GM18909 (cell line): ENCODE data around the gene MANF.

Source experiments
- ATAC-seq: cut with Tn5 transposase; IDR thresholded peaks from one replicate; pipeline ENCODE4 v1.9.1; 2021; ENCODE audit warnings: mild to moderate bottlenecking; ENCODE audit not compliant: unreplicated experiment, poor library complexity

MANF gene

DNA sequence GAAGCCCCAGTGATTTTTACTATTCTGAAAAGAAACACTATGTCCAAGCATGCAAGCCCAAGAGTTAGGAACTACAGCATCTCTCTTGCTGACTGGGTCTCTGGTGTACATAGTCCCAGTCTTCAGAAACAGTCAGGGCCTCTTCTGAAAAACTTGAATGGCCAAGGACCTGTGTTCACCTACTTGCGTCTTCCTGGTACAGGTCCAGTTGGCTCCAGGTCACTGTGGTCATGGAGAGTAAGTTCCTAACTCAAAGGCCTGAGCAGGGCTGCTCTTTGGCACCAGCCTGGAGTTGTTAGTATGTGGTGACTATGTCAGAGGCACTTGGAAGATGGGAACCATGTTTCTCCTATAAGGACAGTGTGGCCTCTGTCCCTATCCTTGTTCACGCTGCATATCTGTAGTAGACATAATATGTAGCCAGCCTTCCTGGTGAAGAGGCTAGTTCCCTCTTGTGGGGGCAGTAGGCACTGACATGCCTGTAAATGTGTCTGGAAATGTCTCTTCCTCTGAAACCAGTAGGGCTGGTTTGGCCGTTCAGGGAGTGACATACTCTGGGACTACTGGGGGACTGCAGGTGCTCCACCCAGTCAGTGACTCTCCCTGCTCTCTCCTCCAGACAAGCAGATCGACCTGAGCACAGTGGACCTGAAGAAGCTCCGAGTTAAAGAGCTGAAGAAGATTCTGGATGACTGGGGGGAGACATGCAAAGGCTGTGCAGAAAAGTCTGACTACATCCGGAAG lies 3.4 kb downstream of the MANF start:
- no peak for ATAC-seq

- no peak for ATAC-seq
Observed at GRCh38 chr3:51389423-51390183, 4.5 kb downstream of the MANF start.

DNA sequence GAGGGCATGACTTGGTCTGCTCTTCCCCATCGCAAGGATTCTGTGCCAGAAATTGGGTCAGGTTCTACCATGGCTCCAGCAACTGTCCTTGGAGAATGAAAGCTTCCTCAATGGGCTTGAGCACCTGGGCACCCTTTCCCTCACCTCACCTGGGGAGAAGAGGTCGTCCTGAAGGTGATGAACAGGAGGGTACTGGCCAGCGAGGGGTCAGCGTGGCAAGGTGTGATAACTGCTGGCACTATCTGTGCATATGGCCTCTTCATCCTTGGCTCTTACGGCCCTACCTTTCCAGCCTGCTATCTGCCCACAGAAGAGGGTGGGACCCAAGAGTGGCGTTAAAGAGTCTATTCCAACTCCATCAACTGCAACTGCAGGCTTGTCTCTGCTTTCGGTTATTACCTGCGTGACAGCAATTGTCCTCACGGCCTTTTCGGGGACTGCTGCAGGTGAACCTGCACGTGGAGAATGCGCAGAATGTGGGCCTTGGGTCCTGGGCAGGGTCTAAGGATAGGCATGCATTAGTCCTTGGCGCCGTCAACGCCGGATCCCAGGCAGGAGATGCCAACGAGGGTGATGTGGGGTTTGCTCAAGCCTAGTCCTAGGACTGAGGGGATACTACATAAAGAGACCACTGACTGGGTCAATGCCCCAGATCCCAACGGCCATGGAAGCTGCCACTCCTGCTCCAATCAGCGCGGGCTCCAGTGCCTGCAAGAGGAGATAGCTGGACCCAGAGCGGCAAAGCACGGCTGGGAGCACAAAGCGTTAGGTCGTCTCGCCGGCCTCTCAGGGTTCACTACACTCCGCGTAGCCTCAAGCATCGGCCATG lies 5.4 kb downstream of the MANF start:
- ATAC-seq: peak; percentile 19

- ATAC-seq: peak; percentile 93
Observed at GRCh38 chr3:51391075-51391565, 6.0 kb downstream of the MANF start, which contains the start of gene RBM15B. RBM15B (plus strand) TSS chr3:51391285; CDS start chr3:51391400, 115 bp downstream.

DNA sequence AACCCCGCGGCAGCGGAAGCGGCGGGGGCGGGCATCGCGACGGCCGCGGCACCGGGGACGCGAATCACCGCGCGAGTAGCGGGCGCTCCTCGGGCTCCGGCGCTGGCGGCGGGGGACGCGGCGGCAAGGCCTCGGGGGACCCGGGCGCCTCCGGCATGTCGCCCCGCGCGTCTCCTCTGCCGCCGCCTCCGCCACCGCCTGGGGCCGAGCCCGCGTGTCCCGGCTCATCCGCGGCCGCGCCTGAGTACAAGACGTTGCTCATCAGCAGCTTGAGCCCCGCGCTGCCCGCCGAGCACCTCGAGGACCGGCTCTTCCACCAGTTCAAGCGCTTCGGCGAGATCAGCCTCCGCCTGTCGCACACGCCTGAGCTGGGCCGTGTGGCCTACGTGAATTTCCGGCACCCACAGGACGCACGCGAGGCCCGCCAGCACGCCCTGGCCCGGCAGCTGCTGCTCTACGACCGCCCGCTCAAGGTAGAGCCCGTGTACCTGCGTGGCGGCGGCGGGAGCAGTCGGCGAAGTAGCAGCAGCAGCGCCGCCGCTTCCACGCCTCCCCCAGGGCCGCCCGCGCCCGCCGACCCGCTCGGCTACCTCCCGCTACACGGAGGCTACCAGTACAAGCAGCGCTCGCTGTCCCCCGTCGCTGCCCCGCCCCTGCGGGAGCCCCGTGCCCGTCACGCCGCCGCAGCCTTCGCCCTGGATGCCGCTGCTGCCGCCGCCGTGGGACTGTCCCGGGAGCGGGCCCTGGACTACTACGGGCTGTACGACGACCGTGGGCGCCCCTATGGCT lies 6.7 kb downstream of the MANF start:
- peak; percentile 9 for ATAC-seq

DNA sequence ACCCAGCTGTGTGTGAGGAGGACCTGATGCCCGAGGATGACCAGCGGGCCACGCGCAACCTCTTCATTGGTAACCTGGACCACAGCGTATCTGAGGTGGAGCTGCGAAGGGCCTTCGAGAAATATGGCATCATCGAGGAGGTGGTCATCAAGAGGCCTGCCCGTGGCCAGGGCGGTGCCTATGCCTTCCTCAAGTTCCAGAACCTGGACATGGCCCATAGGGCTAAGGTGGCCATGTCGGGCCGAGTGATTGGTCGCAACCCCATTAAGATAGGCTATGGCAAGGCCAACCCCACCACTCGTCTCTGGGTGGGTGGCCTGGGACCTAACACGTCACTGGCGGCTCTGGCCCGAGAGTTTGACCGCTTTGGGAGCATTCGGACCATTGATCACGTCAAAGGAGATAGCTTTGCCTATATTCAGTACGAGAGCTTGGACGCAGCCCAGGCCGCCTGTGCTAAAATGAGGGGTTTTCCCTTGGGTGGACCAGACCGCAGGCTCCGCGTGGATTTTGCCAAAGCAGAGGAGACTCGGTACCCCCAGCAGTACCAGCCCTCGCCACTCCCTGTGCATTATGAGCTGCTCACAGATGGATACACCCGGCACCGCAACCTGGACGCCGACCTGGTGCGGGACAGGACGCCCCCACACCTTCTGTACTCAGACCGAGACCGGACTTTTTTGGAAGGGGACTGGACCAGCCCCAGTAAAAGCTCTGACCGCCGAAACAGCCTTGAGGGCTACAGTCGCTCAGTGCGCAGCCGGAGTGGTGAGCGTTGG lies 7.5 kb downstream of the MANF start:
- no peak for ATAC-seq

DNA sequence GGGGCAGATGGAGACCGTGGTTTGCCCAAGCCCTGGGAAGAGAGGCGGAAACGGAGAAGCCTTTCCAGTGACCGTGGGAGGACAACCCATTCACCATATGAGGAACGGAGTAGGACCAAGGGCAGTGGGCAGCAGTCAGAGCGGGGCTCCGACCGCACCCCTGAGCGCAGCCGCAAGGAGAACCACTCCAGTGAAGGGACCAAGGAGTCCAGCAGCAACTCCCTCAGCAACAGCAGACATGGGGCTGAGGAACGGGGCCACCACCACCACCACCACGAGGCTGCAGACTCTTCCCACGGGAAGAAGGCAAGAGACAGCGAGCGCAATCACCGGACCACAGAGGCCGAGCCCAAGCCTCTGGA lies 8.0 kb downstream of the MANF start:
- no peak for ATAC-seq

DNA sequence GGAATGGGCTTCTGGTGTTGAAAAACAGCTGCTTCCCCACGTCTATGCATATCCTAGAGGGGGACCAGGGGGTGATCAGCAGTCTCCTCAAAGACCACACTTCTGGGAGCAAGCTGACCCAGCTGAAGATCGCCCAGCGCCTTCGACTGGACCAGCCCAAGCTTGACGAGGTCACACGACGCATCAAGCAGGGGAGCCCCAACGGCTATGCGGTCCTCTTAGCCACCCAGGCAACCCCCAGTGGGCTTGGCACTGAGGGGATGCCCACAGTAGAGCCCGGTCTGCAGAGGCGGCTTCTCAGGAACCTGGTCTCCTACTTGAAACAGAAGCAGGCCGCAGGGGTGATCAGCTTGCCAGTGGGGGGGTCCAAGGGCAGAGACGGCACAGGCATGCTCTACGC lies 8.5 kb downstream of the MANF start:
- ATAC-seq: no peak

- no peak for ATAC-seq
Observed at GRCh38 chr3:51394541-51394940, 9.4 kb downstream of the MANF start.

GRCh38 chr3:51395493-51396213 lies 10.6 kb downstream of the MANF start:
- no peak for ATAC-seq

DNA sequence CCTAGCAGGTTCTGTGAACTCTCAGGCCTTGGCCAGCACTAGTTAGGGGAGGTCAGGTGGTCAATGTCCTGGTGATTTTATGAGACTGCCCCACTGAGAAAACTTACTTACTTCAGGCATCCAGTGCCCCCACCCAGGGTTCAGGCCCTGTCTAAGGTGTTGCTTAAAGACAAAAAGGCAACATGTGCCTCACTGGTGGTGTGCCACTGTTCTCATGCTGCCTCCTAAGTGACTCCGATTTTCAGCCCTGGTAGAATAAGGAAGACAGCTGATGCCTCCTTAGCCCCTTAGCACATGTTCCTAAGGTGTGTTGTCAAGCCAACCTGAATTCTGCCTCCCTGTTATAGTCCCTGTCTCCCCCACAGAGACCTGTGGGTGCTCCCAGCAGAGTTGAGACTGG lies 11.3 kb downstream of the MANF start:
- no peak for ATAC-seq

DNA sequence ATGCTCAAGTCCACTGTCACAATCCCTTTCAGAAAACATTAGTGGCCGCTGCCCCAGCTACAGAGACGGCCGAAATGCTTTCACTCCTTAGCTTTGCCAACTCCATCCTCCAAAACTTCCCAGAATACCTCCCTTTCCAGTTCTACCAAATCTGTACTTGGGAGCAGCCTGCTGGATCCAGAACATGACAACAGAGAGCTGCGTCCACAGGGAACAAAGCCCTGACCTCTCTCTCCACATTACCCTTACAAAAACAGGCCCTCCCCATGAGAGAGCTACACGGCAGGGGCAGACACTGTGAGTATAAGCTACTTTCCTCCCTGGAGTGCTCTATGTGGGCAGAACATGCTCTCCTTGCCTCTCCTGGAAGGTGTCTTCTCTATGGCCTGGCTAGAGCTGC lies 12.3 kb downstream of the MANF start:
- no peak for ATAC-seq

DNA sequence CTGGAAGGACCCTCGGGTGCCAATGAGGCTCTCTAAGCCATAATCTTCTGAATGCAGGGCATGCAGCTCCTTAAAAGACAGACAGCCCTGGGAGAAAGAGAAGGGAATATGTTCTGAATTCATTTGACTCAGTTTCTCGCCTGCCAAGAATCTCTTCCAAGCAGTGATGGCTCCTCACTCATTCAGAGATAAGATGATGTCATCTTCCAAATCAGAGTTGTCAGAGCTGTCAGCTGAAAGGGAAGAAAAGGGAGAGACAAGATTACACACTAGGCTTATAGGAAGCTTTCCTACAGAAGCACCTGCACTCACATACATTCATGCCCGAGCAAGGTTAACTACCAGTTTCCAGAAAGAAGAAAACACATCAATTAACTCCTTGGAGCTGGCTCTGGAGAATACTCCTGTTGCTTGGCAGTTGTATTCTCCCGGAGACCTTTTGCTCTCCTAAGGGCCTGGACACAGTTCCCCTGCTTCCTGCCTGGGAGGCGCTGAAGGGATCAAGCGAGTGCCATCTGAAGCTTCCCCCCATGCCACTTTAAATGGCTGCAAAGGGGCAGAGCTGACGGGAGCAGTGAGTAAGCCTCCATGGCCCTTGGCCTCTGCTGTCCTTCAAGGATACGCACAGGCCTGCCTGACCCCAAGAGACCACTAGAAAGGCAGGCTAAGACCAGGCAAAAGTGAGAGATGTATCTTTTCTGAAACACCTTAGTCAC lies 13.7 kb downstream of the MANF start:
- no peak for ATAC-seq

- no peak for ATAC-seq
Observed at GRCh38 chr3:51400166-51400565, 15.1 kb downstream of the MANF start.

DNA sequence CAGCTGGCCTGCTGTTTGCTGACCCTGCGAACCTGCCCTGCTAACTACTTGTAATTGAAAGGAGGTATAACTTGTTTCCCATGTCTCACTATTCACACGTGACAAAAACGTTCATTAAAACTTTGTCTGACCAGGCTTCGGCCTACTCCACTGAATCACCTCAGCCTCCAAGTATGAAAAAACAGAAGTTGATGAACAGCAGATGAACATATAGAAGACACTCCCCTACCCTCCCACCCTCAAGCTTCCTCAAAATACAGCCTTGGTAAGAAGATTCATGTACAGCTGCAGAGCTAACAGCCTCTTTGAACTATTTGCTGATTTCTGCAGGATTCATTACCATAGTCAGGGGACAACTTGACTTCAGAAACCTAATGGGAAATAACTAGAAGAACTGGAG lies 16.6 kb downstream of the MANF start:
- ATAC-seq: no peak

- ATAC-seq: no peak
Observed at GRCh38 chr3:51403675-51404074, 18.6 kb downstream of the MANF start.

DNA sequence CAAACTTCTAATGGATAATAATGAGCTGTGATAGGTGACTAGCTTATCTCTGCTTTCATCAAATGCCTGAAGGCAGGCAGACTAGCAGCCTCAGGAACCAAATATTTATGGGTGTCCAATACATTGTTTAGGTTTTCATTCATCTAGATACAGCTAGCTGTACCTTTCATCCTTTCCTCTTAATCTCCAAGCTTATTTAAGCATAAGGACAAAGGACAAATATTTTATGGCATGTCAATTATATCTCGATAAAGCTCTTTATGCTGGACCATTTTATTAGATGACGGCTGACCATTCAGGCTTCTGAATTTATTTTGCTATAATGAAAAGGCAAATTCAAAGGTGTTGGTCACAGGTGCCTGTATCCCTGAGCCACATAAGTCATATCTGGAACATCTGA lies 22.9 kb downstream of the MANF start:
- no peak for ATAC-seq

GRCh38 chr3:51408813-51409212 lies 23.7 kb downstream of the MANF start:
- no peak for ATAC-seq
